ENCODE data around the gene VWA7.

DNA sequence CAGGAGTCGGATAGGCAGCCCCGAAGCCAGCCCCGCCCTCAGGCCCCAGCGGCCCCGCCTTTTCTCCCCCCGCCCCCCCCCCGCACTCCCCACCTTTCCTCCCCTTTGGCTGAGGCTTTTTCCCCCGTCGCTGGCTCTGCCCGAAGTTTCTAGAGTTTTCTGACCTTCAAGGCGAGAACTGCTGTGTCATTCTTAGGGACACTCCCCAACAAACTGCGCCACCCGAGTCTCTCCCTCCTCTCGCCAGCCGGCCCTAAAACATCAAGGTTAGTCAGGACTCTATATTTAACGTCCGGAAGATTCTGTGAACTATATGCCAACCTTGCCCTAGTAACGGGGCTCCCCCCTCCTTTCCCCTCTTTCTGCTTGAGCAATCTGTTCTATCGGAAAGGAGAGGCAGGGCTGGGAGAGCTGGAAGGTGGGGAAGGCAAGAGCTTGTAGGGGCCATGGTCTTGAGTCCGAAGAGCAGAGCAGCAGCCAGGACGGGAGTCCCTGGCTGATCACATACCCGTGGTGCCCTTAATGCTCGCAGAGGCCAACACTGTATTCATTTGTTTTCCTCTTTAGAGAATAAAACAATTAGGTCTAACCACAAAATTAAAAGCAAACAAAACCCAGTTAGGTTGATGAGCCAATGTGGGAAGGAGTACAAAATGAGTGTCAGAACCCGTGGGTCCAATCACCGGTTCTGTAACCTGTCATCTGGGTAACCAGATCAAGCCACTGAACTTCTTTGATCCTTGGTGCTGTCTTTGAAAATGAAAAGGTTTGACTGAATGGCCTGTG lies 45.1 kb upstream of the VWA7 start:
- TF ChIP-seq, protein P1, sequence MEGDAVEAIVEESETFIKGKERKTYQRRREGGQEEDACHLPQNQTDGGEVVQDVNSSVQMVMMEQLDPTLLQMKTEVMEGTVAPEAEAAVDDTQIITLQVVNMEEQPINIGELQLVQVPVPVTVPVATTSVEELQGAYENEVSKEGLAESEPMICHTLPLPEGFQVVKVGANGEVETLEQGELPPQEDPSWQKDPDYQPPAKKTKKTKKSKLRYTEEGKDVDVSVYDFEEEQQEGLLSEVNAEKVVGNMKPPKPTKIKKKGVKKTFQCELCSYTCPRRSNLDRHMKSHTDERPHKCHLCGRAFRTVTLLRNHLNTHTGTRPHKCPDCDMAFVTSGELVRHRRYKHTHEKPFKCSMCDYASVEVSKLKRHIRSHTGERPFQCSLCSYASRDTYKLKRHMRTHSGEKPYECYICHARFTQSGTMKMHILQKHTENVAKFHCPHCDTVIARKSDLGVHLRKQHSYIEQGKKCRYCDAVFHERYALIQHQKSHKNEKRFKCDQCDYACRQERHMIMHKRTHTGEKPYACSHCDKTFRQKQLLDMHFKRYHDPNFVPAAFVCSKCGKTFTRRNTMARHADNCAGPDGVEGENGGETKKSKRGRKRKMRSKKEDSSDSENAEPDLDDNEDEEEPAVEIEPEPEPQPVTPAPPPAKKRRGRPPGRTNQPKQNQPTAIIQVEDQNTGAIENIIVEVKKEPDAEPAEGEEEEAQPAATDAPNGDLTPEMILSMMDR (conservative IDR thresholded peaks at IDR 0.05): no peak
- no peak for TF ChIP-seq ZFX (IDR thresholded peaks at IDR 0.05)
